ENCODE measurements around the gene INHBC.

Gene INHBC

DNA sequence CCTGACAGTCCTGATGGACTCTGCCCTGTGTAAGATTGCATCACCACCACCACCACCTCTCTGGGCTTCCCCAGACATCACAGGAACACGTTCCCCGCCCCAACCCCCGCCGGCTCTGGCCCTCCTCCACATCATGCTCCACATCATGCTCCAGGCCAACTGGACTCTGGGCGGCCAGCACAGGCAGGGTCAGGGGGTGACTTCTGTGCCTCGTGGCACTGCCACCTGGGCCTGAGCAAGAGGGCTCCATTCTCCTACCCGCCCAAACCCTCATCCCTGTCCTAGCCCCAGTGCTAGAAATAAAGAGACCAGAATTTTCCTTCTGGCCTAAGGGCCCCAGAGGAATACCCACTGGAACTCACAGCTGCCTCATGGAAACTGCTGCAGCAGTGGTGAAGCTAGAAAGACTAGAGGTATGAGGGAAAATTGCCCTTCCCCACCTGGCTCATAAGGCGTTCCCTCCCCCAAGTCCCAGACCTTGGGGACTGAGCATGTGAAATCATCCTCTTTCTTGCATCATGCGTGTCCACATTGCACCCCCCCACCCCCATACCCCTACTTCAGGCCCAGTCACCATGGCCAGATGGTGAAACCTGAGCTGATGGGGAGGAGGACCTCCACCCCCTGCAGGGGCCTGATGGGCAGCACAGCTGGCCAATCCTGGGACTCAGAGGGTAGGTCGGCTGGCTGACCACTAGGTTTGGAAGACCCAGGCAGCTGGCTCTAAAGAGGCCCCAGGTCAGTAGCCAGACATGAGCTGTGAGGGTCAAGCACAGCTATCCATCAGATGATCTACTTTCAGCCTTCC is 20.2 kb downstream of the INHBC start, which contains the start of gene INHBE:
TSS of gene INHBE (plus strand) at position 742 of the 808 bp plus-strand sequence. CDS start 230 bp downstream, outside the sequence.
- DNase-seq = peak; percentile 96

DNA sequence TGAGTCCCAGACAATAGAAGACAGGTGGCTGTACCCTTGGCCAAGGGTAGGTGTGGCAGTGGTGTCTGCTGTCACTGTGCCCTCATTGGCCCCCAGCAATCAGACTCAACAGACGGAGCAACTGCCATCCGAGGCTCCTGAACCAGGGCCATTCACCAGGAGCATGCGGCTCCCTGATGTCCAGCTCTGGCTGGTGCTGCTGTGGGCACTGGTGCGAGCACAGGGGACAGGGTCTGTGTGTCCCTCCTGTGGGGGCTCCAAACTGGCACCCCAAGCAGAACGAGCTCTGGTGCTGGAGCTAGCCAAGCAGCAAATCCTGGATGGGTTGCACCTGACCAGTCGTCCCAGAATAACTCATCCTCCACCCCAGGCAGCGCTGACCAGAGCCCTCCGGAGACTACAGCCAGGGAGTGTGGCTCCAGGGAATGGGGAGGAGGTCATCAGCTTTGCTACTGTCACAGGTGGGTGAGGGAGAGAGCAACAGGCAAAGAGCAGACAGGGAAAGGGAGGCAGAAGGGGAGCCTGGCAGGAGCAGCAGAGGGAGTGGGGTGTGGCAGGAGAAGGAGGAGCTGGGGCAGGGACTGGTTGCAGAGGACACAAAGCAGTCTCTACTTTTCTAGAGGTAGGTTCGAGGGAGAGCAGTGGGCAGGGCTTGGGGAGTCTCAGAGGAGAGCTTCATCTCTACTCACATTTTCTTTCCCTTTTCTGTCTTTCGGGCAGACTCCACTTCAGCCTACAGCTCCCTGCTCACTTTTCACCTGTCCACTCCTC is 21.0 kb downstream of the INHBC start:
- DNase-seq = no peak

- DNase-seq = peak; percentile 65
These were observed 21.6 kb downstream of the INHBC start for GRCh38 chr12:57456145-57456700.

- DNase-seq = no peak
These were observed 22.3 kb downstream of the INHBC start for GRCh38 chr12:57456737-57457490.

GRCh38 chr12:57458665-57459054 is 24.1 kb downstream of the INHBC start:
- DNase-seq = no peak

GRCh38 chr12:57459055-57459749 is 24.6 kb downstream of the INHBC start:
- peak; percentile 96 for DNase-seq

GRCh38 chr12:57459750-57460467 is 25.3 kb downstream of the INHBC start, which contains the start of gene GLI1:
Gene GLI1 (plus strand): TSS chr12:57459785. CDS start chr12:57463692, 3,907 bp downstream.
- DNase-seq = peak; percentile 65

DNA sequence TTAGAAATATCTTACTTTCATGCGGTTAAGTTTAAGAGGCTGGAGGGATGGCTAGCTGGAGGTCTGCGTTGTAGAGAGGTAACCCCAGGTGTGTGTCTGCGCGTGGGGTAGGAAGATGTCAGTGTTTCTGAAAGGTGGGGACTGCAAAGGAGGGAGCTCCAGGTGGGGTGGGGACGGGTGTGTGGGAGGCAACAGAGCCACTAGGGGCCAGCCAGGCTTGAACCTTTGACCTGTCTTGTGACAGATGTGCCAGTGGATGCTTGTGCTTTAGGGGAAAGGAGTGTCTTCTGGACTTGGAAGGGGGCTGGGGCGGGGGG is 25.8 kb downstream of the INHBC start:
- no peak for DNase-seq

- DNase-seq = no peak
These were observed 26.3 kb downstream of the INHBC start for GRCh38 chr12:57460841-57461275.

DNA sequence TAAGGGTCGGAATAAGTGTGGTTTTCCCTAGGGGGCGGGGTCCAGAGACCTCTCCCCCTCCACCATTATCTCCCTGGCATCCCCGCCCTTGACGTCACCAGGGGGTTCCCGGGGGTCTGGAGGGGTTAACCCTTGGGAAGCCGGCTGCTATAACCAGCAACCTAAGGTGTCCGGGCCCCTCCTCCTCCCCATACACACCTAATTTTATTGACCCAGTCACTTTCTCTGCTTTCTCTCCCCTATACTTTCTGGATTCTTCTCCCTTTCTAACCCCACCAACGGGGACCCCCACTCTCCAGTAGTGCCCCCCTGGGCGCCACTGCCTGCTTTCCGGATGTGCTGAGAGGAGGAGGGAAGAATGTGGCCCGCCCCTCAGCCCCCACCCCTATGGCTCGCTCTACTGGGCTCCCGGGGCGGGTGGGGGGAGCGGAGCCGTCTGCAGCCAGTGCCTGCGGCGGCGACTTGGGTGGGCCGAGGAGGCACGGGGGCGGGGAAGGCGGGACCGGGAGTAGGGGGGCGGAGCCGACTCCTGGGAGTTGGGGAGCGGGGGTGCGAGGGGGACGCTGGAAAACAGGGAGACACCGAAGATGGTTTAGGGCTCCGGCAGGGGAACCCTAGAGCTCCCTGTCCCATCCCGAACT is 26.8 kb downstream of the INHBC start:
- DNase-seq = peak; percentile 88

GRCh38 chr12:57461917-57462250 is 27.3 kb downstream of the INHBC start:
- no peak for DNase-seq

GRCh38 chr12:57462251-57462911 is 27.8 kb downstream of the INHBC start:
- peak; percentile 93 for DNase-seq

- DNase-seq = no peak
These were observed 28.3 kb downstream of the INHBC start for GRCh38 chr12:57462912-57463253.

GRCh38 chr12:57464569-57464968 is 30.0 kb downstream of the INHBC start:
- no peak for DNase-seq

GRCh38 chr12:57465030-57465746 is 30.6 kb downstream of the INHBC start:
- DNase-seq = no peak

GRCh38 chr12:57465747-57466505 is 31.3 kb downstream of the INHBC start:
- DNase-seq = no peak

- DNase-seq = no peak
These were observed 32.8 kb downstream of the INHBC start for GRCh38 chr12:57467212-57467874.

DNA sequence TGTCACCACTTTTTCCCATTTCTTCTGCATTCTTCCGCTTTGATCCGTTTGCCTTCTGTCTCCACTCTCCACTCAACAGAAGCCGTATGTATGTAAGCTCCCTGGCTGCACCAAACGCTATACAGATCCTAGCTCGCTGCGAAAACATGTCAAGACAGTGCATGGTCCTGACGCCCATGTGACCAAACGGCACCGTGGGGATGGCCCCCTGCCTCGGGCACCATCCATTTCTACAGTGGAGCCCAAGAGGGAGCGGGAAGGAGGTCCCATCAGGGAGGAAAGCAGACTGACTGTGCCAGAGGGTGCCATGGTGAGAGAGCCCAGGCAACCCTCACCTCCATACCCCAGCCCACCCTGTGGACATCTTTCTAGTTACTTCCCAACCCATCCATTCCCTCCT is 33.3 kb downstream of the INHBC start:
- no peak for DNase-seq

Data from fibroblast of skin of right biceps (primary cell).